CD1c-positive myeloid dendritic cell (primary cell): ENCODE data around the gene ADCY6.

Source experiments
- DNase-seq: peaks from one replicate; pipeline ENCODE4 v3.0.0-alpha.2; 2016; ENCODE audit errors: extremely low spot score

The ADCY6 gene

DNA sequence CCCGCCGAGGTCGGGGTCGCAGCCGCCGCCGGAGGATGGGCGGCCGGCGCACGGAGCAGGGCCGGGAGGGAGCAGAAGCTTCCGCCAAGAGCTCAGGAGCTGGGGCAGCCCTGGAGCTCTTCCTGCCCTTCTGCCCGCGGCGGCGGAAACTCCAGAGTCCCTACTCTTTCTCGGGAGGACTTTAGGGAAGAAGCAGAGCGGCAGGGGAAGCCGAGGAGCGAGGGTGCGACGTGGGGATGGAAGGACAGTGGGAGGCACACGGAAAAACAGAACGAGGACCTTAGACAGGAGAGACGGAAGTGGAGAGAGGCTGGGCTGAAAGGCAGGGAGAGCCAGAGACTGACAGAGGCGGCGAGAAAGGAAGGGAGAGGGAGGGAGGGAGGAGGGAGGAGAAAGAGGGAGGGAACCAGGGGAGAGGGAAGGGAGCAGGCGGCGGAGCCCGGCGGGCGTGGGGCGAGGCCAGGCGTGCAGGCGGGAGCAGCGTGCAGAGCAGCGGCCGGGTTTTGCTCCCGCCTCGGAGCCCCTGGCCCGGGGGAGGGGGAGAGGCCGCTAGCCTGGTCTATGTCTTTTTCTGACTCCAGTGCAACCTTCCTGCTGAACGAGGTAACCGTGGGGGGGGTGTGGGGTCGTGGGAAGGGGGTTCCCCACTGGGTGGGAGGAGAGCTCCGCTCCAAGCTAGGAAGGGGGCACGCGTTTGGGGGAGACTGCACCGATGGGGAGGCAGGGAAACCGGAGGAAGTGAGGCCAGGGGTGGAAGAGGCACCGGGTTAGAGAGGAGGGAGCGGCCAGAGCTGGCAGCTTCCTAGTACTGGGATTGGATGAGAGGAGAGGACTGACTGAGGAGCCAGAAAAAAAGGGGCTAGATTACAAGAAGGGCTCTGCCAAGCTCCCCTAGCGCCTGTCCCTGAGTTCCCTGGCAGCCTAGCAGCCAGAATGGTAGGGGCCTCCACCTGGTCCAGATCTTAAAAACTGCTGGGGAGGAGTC is 26.5 kb upstream of the ADCY6 start:
- peak; percentile 45 for DNase-seq

DNA sequence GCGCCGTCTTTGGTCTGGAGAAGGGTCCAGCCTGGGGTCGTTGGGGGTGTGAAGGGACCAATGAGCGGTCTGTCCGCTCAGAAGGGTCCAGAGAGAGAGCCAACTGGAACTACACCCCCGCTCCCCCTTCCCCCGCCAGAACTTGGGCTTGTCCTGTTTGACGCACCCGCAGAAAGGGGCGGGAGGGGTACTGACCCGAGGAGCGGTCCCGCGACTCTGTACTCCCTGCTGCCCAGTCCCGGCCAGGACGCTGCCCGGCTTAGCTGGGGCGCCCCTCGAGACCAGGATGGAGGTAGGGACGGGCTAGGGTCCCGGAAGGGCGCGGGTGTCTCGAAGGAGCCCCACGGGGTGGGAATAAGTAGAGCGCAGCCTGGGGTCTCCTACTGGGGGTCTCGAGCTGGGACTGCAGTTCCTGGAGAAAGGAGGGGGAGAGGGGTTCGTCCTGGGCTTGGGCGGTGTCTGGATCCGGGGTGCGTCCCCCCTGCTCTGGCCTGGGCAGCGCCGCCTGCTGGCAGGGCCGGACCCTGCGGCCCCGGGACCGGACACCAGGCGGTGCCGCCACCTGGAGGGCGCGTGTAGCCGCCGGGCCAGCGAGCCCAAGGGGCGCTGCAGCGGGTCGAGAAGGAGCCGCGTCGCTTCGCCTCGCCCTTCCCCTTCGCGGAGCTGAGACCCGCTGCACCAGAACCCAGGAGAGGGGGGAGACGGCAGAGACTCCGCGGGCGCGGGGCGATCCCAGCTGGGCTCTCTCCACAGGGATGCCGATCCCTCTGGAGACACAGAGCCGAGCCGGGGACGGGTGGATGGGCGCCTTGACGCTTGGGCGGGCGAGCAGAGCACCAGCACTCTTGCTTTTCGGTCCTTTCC is 25.6 kb upstream of the ADCY6 start:
- DNase-seq: peak; percentile 83

- DNase-seq: no peak
Measured at GRCh38 chr12:48813465-48814261, 24.8 kb upstream of the ADCY6 start.

DNA sequence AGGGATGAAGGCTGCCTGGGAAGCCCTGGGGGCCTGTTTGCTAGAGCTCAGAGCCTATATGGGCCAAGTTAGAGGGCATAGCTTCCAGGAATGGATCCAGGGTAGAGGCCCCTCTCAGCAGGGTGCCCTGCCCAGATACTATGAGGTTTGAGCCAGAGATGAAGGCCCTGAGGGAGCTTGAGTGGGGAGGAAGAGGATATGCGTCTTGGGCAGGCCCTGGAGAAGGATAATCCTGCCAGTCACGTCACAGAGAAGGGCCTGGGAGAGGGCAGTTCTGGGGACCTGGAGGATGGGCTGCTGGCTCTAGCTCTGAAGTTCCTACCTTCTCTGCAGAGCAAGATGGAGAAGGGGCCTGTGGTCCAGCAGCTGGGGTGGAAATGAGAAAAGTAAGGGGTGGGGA is 23.5 kb upstream of the ADCY6 start:
- no peak for DNase-seq

DNA sequence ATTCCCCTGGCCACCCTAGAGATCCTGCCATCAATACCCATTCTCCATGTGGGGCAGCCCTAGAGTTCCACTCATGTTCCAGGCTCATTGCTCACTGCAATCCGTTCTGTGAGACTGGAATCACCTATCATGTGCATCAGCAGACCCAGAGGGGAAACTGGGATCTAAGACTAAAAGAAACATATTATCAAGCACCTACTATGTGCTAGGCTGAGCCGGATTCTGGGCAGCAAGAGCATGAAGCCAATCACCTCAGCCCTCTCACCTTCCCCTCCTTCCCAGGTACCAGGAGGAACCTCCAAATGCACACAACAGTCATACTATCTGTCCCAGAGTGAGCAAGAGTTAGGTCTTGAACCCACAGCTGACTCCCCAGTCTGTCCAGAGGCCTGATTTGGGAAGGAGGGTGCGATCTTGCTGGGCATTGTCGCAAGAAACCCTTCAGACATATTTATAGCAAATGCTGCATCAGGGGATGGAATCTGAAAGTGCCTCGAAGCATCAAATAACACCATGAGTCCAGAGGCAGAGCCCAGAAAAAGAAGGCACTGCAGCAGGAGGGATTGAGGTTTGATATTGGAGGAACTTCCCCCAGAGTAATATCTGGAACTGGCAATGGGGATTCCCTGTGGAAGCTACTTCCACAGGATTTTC is 22.7 kb upstream of the ADCY6 start:
- no peak for DNase-seq

- no peak for DNase-seq
Measured at GRCh38 chr12:48810903-48811431, 22.1 kb upstream of the ADCY6 start.

DNA sequence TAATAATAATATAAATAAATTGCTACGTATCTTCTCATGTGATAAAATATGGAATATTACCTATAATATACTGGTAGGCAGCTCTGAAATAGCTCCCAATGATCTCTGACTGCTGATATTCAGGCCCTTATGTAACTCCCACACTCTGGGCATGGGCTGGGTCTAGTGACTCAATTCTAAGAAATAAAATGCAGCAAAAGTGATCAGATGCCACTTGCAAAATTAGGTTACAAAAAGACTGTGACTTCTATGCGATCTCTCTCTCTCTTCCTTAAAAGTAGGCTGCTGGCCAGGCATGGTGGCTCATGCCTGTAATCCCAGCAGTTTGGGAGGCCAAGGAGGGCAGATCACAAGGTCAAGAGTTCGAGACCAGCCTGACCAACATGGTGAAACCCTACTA is 19.1 kb upstream of the ADCY6 start:
- DNase-seq: no peak

DNA sequence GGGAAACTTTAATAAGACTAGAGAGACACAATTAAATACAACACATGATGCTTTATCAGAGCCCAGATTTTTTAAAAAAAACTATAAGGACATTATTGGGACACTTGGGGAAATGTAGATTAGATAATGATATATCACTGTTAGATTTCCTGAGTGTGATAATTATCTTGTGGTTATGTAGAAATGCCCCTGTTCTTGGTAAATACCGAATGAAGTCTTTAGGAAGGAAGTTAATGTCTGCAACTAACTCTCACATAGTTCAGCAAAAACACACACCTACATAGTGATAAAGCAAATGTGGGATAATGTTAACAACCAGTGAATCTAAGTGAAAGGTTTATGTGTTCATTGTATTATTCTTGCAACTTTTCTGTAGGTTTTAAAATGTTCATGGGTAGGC is 14.8 kb upstream of the ADCY6 start:
- no peak for DNase-seq

- DNase-seq: no peak
Measured at GRCh38 chr12:48800971-48801370, 12.1 kb upstream of the ADCY6 start.

DNA sequence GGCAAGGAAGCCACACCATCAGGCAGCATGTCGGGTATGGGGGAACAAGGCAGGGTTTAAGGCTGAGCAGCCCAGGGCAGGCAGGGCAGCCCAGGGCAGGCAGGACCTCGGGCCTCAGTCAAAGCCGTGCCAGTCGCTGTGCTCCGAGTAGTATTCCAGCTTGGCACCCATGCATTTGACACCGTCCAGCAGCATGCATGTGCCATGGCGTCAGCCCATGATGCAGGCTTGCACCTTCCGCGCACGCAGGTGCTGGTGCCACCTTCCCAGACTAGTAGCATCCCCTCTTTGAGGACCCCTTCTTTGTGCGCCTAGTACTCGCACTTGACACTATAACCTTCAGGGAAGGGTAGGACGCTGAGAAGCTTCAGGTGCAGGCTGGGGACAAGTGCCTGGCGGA is 11.6 kb upstream of the ADCY6 start:
- DNase-seq: no peak

DNA sequence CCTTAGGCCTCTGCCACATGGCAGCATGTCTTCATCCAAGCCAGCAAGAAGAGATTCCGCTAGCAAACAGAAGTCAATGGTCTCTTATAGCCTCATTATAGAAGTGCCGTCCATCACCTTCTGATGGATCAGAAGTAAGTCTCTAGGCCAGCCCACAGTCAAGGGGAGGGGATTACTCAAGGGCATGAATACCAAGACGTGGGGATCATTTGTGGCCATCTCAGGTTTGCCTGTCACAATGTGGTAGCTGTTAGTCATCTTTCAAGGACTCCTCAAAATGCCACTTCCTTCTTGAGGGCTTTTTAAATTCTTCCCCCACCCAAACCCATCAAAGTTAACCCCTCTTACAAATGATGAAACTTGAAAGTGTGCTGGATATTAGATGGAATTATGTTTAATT is 8.1 kb upstream of the ADCY6 start:
- no peak for DNase-seq

DNA sequence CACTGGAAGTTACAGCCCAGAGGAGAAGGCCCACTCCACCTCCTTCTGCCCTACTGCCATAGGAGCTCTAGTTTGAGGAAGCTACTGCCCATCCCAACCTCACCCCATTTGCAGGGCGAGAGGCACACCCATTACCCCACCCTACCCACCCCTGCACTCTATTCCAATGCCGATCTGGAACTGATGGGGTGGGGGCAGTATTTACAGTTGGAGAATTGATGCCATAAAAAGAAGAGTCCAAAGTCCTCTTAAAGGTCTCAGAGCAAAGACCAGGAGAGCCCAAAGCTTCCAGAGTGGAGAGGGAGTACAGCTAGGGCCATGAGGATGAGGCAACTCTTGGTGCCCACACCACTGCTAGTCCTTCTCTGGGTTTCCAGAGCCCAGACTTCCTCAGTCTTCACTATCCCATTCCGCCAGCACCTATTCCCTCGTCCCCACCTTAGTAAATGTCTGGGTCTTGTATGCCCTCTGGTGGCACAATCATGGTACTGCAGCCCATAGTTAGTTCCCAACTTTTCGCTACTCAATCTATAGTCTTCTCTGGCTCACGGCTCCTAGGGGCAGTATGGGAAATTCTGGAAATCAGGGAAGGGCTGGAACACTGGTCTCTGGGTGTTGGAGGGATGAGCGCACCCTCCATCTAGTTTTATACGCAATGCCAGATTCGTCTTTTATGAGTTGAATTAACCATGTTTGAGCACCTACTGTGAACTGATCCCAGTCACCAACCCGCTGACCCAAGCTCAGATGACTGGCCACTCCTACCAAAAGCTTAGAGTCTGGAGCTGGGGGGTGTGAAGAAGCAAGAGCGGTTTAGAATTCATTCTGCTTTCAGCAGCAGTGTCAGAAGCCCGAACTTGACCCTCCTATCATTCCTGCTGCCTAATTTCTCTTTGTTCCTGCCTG is 6.9 kb upstream of the ADCY6 start:
- peak; percentile 72 for DNase-seq

DNA sequence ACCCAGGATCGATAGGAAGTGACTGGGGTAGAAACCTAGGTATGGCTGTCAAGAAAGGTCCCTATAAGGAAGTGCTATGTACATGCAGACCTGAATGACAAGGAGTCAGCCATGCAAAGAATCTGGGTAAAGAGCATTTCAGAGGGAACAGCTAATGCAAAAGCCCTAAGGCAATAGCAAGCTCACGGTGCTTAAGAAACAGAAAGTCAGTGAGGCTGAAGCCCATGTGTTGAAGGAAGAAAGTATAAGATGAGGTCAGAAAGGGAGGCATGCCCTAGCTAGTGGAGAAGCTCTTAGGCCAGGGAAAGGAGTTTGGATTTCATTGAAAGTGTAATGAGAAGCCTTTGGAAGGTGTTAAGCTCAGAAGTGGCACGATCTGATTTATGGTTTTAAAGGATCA is 6.0 kb upstream of the ADCY6 start:
- no peak for DNase-seq

GRCh38 chr12:48793696-48794095 is 4.8 kb upstream of the ADCY6 start:
- DNase-seq: no peak

DNA sequence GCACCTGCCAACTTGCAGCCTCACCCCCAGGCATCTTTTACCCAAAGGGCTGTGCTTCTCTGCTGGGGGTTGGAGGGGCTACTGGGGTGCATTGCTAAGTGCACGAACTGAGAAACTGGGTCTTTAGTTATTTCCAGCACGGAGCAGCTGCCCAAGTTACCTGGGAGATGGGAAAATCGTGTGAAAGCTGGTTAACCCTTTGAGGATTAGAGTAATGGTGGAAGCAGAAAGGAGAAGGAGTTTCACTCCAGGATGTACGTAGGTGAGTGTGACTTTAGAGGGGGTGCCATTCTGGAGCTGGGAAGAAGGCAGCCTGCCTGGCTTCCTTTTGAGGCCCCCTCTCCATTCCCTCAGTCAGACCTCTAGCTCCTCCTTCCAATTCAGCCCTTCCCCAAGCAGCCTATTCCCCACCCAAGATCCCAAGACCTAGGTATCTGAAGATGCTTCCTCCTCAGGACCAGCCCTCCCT is 1.0 kb upstream of the ADCY6 start:
- no peak for DNase-seq

DNA sequence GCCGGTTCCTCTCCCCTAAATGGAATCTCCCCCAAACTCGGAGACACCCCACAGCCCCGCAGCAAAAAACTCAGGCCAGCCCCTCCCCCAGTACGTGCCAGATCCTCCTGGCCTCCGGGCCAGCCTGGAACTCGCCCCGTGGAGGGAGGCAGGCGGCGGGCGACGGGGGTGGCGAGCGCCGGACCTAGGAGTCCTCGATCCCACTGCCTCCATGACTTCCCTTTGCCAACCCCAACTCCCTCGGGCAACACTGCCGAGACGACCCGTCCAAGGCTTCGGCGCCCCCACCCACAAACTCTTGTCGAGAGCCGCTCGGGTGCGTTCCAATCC is 400 bp downstream of the ADCY6 start:
- no peak for DNase-seq

DNA sequence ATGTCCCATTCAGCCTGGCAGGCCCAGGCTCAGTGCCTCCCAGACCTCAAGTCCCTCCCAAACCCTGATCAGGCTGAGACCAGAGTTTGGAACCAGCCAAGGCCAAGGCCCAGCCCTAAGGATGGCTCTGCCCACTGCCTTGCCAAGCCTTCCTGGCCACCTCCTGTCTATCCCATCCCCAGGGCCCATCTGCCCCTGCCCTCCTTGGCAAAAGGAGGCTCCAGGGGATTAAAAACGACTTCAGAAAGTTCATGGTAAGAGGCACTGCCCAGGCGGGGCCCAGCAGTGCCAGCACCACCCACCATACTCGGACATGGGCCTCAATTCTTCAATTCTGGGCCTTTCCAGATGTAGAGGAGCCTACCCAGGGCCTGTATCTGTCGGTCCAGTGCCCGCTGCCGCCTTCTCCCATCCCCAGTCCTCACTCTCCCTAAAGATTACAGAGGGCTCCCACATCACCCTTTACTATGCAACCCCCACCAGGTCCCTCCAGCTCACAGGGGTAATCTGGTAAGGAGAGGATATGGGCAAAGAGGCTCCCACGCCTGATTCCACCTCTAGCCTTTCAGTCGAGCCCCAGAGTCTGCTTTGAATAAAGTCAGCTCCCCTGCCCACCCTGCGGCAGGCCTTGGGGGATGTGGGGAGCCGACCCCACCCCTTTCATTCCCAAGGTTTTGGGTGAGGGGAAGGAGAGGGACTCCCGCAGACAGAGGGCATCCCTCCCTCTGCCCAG is 932 bp downstream of the ADCY6 start:
- no peak for DNase-seq

DNA sequence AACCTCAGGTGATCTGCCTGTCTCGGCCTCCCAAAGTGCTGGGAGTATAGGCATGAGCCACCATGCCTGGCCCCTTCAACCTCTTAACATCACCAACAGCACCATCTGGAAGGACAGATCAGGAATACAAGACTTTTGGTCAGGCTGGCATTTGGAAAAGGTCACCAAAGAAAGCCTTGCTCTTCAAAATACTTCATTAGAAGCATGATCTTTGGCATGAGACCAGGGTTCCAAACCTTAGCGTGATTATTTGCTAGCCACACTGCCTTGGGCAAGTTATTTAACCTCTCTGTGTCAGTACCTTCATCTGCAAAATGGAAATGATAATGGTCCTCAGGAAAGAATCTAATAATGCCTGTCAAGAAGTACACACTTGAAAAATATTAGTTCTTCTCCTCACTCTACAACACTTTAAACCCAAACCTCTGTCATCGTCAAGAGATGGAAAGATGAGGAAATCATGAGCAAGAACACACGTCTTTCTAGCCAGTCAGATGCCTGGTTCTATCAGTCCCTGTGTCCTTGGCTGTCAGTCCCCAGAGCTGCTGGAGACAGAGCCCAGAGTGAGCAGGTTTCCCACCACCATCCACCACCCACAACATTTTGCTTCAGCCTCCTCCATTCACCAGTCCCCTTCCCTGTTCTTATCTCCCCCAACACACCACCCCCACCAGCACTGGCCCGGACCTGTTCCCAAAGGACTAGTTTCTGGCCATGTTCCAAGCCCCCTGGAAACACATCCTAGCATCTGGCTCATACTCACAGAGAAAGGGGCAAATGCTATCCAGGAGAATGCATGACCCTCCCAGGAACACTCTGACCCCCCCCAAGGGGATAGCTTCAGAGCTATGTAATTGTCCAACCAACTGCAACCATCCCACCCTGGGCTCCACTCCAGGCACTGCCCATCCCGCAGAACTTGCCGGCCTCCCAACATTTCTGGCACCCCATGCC is 2.0 kb downstream of the ADCY6 start:
- DNase-seq: no peak
